Left hindlimb (tissue), 1 donor: Measurements from ENCODE around the gene MX2.
"Not testable (repeated sequence)": the region's sequence is repeated elsewhere in the genome, so short reads cannot be mapped to it uniquely, and the experiment has no call there.

ENCODE experiments used
- DNase-seq: peaks from one replicate; pipeline ENCODE4 v3.0.0-alpha.2; 2018

MX2 gene

DNA sequence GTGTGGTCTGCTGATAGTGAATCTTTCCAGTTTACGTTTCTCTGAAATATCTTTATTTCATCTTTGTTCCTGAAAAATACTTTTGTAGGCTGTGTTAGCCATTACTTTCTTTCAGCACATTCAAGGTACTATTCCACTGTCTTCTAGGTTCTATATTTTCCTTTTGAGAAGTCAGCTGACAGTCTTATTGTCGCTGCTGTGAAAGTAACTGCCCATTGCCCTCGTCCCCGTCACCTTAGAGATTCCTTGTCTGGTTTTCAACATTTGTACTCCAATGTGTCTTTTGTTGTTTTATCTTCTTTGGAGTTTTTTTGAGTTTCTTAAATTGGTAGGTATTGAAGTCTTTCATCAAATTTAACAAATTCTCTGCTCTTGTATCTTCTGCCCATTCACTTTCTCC is 19.8 kb upstream of the MX2 start:
- DNase-seq, result no peak

DNA sequence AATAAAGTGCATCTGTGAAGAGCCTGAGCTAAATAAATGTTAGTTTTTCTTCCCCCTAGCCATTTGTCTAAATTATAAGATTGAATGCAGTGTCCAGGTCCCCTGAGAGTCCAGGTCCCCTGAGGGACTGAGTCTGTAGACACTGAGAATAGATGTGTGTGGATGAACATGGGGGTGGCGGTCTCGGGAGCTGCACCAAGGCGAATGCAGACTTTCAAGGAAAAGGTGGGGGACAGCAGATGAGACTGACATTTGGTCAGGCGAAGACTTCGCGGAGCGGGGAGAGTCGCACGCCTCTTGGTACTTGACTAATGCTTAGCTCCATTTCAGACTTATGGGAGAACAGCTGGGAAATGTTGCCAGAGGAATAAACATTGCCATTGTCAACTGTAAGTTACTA is 17.7 kb upstream of the MX2 start:
- DNase-seq, result no peak

DNA sequence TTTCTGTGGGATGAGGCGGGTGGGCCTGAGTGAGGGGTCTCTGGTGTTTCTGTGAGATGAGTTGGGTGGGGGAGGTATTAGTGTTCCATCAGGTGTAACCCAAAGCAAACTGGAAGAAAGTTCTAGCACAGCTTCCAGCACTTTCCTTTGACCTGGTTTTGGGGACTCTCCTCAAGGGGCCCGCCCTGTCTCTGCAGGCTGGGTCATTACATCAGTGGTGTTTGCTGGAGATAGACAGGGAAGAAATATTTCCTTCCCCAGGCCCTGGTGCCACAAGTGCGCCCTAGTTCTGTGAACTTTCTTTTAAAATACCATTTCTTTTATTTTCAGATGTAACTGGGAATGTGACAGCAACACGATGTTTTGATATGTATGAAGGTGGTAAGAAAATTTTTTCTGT is 16.5 kb upstream of the MX2 start:
- no peak for DNase-seq

DNA sequence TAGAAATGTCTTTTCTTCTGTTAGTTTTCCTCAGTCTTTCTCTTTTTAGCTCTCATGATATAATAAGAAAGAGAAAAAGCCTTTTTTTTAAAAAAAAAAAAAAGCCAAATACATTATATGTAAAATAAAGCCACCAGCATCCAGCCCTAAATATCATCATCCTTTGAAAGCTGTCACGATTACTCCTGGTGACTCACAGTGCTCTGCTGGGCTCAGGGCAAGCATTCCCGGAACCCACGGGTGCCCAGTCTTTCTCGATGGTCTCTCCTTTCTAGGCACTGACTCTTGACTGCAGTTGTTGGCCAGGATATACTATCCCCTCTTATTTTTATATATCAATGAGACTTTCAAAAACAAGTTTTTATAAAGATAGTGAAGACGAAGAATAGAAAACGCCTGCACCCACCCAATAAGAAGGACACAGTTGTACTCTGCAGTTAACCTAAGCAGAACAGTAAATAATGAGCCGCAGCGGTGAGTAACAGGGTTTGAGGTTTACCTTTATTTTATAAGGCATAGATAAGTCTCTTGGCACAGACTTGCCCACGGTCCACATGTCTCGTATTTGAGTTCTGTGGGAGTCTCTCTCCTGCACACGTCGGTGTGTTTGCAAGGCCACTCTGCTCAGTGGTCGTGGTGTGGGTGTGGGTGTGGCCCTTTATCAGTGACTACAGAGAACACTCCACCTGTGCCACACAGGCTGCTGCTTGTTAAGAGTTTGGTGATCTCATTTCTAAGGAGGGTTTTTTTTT is 15.7 kb upstream of the MX2 start:
- DNase-seq, result no peak

DNA sequence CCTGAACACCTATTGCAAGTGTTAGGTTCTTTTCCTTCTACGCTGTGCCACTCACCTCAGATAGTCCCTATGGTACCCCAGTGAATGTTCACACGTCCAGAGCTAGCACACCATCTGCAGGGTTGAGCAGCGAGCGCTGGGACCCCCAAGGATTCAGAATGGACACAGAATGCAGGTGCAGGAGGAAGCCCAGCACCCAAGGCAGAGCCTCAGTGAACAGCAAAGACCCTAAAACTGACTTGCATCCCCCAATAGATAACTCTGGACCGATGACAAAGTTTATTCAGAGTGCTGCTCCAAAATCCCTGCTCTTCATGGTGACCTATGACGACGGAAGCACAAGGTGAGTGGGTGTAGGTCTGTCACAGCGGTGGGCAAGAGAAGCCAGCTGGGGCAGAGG is 15.1 kb upstream of the MX2 start:
- no peak for DNase-seq

DNA sequence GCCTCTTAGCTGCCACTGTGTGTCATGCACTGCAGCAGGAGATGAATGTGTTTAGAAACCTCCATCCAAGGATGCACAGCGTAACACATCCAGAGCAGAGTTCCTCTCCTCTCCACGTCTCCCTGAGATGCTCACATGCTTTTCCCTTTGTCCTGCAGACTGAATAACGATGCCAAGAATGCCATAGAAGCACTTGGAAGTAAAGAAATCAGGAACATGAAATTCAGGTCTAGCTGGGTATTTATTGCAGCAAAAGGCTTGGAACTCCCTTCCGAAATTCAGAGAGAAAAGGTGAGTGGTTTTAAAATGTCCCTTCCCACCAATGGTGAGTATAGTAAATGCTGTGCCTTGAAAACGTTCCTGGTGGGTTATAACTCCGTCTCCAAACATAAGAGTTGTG is 13.4 kb upstream of the MX2 start:
- DNase-seq, result no peak

DNA sequence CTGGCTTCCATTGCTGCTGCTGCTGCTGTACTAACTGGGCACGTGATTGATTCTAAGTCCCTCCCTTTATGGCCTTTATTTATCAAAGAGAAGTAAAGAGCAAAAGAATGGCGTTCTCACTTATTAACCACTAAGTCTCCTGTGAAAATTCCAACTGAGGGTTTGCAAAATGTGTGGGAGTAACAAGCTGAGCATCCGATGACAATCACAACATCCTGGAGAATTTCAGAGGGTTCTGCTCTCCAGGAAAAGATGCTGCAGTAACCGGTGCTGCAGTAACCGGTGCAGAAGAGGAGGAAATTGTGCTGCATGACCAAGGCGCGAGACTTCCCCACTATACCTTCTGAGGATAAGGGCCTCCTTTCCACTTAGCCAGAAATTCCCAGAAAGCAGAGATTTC is 12.7 kb upstream of the MX2 start:
- no peak for DNase-seq

DNA sequence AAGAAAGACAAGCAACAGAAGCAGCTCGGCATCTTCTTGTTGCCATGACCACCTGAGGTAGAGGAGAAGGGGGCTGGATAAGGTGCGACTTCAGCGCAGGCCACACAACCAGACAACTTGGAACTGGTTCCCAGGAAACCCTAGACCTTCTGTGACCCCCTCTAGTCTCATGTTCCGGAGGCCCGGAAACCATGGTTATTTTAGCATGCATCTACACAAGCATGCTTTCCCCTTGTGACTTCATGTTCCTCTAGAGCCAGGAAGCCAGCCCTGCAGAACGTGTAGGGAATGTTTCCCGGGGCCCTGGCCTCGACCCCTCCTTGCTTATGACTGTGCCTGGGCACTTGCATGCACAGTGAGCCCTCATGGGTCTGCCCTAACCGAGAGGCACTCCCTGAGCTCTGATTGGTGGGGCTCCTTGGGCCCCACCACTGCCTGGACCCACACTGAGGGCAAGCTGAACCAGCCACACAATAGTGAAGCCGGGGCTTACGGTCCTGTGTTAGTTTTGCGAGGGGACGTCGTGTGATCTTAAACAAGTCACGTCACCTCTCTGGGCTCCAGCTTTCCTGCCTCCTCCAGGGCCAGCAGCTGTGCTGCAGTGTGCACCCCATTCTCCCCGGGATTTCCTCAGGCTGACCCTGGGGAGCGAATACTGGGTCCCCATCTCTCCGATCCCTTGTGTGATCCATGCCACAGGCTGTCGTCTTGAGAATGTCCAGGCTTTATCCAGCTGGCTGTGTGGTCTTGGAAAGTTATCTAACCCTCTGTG is 12.0 kb upstream of the MX2 start:
- no peak for DNase-seq

DNA sequence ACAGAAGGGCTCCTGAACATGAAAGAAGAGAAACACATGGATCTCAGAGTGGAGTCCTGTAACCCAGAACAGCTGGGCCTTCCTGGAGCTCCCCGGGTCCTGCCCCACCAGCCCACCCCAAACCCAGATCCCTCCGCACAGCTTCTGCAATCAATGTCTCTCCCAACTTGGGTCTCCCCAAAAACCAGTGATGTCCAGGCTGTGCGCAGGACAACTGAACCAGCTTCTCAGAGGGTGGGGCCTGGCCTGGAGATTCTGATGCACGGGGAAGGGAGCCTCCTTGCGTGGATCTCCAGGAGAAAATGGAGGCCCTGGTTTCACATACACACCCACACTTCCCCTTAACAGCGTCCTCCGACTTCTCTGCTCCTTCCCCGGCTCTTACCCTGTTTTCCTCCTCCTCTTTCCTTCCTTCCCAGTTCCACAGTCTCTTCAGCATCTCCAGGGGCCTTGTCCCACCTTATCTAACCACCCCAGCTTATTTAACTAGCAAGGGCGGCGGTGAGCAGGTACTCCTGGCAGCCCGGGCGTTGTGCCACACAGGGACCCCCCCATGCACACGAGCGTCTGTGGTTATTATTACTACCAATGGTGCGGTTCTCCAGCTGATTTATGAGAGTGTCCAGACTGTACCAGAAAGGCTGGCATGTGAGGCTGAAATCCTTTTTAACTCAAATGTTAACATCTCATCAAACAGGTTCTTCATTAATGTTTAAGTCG is 11.2 kb upstream of the MX2 start:
- DNase-seq, result no peak

DNA sequence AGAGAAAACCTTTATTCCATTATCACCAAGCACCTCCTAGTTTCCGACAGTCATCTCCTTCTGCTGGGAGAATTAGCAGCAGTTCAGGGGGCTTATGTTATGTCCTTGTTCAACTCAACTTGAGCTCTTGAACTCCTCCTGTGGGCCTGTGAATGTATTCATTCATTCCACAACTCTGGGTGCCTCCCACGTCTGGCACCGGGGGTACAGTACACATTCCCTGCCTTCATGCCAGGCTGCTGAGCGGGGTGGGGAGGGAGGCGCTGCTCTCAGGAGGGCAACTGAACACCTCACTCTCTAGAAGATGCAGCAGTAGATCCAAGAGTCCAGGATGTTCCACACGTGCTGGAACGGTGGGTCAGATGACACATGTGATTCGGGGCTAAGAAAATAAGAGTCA is 4.3 kb upstream of the MX2 start:
- no peak for DNase-seq

DNA sequence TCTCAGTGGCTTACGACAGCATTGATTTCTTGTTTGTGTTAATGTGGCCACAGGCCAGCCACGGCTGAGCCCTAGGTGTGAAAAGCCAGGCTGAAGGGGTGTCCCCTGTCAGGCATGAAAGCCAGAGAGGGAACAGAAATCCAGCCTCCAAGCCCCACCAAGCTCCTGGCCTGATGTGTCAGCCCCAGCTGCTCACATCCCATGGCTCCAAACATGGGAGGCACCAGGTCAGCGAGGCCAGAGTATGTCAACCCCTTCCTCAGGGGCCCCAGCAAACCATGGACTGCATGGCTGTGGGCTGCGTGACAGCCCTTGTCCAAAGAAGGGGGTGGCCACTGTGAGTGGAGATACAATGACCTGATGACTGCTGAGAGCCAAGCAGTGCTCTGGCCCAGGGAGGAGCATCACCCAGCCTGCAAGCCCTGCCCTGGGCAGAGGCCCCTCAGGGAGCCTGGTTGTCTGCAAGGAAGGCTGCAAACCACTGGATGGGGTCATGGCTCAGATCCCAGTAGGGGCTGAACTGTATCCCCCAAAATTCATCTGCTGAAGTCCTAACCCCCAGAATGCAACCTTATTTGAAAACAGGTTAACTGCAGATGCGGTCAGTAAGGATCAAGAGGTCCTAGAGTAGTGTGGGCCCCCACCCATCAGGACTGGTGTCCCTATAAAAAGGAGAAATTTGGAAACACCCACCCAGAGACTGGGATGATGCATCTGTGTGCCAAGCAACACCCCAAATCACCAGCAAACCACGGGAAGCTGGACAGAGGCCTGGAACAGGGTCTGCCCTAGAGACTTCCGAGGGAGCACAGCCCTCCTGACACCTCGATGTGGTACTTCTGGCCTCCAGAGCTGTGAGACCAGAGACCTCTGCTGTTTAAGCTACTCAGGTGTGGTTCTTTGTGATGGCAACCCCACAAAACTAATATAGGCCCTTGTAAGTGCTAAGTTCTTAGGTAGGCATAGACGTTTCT is 3.3 kb upstream of the MX2 start:
- DNase-seq, result no peak

DNA sequence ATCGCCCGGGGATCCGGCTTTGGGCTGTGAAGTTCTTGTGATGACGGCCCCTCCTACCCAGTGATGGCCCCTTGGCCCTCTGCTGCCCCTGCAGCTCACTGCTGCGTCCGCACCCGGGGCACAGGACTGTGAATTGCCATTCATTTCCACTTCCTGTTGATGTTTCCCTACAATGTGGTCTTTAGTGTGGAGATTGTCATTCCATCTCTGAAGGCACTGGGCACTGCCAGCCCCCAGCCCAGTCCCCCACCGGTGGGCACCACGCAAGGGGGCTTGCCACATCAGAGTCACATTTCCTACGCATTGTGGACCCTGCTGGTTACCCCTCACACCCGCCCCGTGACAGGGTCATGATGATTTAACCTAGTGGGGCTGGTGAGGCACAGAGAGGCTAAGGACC is 2.5 kb upstream of the MX2 start:
- no peak for DNase-seq

DNA sequence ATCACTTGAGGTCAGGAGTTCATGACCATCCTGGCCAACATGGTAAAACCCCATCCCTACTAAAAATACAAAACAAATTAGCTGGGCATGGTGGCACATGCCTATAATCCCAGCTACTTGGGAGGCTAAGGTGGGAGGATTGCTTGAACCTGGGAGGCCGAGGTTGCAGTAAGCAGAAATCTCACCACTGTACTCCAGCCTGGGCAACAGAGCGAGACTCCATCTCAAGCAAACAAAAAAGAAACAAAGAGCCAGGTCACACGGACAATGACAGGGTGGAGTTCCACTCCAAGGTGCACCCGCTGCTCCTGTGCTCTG is 2.1 kb upstream of the MX2 start:
- not testable (repeated sequence) for DNase-seq

DNA sequence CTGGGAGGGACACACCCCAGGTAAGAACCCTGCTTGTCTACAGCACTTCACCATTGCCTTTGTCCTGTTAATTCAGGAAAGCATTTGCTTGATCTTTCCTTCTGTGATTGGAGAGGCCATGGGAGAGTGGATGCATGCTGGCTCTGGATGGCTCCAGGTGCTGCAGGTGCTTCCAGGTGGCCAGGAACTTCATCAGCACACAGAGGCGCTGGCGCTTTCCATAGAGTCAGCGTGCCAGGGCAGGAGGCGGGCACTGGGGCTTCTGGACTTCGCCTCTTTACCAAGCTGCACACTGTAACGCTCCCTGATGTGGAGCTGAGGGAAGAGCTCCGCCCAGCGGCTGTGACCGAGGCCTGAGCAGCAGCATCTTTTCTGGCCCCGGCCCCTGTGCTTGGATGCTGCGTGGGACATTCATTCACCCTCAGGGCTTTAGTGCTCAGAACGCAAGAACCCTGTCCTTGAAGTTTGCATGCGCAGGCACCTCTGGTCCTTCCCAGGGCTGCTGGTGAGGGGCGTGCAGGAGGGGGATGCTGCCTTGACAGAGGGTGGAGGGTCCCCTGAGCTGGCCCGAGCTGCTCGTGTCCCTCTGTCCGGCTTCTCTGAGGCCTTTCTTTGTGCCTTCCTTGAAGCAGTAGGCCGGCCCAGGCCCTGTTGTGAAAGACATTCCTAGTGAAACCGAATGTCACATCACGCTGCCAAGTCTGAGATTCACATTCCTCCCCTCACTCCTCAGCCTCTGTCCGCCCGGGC is 1.6 kb upstream of the MX2 start:
- no peak for DNase-seq

DNA sequence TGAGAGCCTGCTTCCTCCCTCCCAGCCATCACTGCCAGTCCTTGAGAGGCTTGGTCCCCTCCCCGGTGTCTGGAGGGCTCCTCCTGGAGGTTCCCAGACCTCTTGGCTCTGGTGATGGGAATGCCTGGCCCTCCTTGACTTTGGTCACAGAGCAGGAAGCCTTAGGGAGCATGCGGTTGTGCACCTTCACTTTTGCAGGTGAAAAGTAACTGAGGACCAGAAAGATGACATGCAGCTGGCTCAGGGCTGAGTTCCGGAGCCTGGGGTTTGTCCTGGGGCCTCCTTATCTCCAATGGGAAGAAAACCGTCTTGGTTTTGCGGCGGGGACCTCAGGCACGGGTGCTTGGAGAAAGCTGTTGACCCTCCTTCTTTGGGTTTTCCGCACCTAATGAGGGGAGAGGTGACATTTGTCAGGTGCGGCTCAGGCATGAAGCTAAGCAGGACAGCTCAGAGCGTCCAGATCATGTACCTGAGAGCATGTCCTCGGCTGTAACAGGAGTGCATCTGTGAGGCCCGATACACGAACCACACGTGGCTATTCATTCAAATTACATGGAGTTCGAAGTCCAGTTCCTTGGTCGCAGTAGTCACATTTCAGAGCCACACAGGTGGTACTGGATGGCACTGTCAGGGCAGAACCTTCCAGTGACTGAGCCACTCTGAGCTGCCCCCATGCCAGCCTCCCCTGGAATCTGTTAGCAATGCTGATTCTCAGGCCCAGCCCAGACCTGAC is 608 bp upstream of the MX2 start:
- no peak for DNase-seq

DNA sequence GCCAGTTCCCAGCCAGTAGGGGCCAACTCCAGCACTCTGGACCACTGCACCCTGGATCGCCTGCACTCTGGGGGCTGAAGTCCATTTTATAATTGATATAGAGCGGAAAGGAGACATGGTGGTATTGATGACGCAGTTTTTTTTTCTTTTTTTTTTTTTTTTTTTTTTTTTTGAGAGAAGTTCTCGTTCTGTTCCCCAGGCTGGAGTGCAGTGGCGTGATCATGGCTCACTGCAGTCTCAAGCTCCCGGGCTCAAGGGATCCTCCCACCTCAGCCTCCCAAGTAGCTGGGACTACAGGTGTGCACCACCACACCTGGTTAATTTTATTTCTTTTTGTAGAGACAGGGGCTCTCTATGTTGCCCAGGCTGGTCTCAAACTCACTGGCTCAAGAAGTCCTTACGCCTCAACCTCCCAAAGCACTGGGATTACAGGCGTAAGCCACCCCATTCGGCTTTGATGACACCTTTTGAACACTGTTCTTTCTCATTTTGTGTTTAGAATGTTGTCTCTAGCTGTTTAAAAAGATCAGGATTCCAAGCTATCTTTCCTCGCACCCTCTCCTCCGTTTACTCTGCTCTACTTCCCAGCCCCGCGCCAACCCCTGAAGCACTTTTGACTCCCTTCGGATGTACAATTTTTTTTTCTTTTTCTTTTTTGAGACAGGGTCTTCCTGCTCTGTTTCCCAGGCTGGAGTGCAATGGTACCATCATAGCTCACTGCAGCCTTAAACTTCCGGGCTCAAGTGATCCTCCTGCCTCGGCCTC is 960 bp downstream of the MX2 start:
- DNase-seq, result no peak

DNA sequence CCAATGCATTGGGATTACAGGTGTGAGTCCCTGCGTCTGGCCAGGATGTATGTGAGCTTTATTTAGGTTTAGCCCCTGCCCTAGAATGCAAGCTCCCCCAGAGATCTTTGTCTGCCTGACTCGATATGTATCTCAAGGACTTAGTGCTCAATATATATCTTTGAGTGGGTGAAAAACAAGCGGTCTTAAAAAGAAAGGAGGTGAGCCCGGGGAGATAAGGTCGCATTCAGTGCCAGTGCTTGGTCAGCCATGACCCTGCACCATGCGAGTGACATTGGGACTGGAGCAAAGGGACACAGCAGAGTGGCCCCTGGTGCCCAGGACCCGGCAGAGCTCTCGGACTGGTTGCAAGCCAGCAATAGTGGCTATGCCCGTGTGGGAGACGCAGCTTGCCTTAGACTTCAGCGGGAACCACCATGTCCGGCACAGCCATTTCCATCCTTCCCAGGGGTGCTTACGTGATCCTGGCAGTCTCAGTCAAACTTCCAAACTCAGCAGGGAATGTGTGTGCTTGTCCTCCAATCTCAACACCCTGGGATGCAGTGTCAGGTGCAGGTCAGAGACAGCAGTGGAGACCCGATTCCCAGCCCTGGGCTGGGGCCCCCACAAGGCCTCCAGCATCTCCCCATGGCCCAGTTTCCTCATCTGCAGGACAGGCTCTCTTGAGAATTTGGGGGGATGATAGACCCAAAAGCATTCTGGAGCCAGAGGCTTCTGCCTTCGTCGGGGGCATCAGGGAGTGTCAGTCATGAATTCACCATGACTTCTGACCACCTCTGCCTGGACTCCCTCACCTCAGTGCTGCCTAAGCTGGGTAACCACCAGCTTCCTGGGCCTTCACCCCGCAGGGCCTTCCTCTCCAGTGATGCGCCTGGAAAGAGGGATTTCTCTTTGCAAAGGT is 1.8 kb downstream of the MX2 start:
- DNase-seq, result no peak

DNA sequence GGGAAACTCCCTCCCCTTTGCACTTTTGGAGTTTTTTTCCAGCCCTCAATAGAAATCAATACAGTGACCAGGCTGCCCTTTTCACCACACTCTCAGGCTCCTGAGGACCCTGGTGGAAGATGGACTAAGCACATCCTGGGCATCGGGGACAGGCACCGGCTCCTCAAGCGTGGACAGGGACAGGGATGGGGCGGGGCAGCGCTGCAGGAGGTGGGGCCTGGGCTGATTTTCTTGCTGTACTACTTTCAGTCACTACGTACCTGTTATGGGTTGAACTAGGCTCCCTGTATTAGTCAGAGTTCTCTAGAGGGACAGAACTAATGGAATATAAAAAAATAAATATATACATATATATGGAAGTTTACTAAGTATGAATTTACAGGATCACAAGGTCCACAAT is 2.5 kb downstream of the MX2 start:
- DNase-seq, result no peak

DNA sequence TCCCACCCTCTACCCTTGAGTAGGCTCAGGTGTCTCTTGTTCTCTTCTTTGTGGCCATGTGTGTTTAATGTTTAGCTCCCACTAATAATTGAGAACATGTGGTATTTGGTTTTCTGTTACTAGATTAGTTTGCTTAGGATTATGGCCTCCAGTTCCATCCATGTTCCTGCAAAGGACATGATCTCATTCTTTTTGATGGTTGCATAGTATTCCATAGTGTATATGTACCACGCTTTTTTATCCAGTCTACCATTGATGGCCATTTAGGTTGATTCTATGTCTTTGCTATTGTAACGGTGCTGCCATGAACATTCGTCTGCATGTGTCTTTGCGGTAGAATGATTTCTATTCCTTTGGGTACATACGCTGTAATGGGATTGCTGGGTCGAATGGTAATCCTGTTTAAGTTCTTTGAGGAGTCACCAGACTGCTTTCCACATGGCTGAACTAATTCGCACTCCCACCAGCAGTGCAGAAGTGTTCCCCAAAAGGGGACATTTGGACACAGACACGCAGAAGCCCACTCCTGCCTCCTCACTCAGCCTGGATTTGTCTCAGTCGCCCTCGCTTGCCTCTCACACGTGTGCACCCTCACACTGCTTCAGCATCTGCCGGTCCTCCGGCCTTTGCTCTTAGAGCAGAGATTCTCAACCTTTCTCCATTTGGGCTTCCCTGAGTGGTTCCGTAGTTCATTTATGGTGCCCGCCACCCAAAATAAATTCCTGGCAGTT is 3.7 kb downstream of the MX2 start:
- DNase-seq, result no peak
